ENCODE results near the gene LRRIQ1. TPM values are rescaled to one million over a fixed set of nuclear protein-coding genes. Genes with fewer than 3 reads are reported as not detected.
"Not testable (repeated sequence)": the region's sequence is repeated elsewhere in the genome, so short reads cannot be mapped to it uniquely, and the experiment has no call there.

The LRRIQ1 gene, protein sequence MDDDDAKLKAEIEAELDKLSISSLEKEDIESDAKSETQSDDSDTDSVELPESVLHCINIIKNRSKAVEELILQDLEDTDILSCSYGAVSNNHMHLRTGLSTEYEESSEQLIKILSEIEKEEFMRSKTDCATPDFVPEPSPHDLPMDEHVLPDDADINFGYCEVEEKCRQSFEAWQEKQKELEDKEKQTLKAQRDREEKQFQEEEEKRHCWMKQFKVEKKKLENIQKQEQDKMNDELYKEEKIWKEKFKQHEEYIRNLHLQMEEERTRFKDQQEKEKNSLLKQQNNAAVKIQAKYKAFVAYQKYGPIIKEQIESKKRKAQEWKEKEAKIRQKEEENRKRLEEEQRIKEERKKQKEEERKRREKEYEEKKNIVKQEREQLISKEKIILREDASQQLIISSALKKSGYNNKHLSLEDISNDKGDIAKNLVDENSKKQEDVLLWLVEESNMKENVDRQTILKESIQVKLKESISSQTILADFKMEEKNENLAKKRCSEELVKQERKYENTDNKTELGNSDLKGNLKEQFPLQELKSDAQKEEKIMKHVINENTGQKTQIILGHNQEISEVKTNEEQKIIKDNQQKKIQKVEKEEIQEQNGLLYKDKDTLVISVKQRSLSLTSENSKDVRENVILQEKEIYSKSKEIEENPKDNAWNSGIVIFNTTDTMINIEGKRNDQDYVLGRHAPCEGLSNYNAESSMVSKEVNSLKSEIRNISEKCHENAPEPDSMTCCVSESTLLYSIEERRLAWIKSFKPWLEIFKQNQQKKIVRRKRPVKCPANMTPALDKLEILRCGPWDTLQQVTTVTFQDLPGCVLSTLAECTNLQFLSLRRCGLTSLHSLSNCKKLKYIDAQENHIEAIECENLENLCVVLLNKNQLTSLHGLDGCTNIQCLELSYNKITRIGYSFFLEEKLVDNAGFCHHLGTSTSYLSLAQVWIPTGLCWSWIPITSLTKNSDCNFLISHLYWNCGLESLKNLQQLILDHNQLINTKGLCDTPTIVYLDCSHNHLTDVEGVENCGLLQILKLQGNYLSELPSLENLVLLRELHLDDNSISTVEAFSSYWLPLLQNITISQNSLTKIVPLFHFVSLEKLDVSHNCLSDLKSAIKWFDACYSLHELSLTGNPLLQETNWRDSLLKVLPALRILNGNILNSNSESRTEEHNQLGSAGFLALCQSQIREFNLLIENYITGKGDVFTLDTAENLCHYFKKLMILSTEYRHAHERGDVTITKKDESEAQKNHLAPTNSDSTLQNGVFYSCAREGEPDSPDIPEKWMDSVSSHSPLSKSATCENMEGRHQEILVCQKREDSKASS (N-terminal part only)
- 0.36 TPM in 1 of 2 replicates, not detected in the other for total RNA-seq (2014; rRNA removed; shearing (Covaris generic); ENCODE audit: low replicate concordance)

DNA sequence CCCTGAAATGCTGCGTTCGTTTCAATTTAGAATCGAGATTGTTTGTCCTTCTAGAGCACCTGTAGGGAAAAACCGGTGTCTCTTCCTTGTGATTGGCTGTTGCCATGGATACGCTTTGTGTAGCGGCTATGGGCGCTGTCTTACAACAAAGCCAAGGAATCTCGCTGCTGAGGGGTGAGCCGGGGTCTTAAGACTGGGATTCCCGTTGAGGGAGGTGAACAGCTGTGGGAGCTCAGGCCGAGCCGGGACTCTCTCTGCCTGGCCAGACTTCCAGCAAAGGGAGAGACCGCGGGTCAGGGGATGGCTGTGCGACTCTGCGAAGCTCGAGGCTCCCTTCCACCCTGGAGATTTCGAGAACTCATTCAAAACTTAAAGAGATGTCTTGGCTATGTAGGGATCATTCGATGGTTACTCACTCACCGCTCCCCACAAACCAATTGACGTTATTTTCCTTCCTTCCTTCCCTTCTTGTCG is at the start of gene LRRIQ1, which contains the start of gene TSPAN19:
Gene LRRIQ1, plus strand, starts transcription at position 118 of the 474 bp plus-strand sequence. CDS start 1,826 bp downstream, outside the sequence.
Gene TSPAN19, minus strand, starts transcription at position 44 of the 474 bp plus-strand sequence. CDS start 6,331 bp downstream, outside the sequence.
- no peaks in the 10 kb centered on the region for H3K9me3 ChIP-seq
- DNase-seq = peak; percentile 47

DNA sequence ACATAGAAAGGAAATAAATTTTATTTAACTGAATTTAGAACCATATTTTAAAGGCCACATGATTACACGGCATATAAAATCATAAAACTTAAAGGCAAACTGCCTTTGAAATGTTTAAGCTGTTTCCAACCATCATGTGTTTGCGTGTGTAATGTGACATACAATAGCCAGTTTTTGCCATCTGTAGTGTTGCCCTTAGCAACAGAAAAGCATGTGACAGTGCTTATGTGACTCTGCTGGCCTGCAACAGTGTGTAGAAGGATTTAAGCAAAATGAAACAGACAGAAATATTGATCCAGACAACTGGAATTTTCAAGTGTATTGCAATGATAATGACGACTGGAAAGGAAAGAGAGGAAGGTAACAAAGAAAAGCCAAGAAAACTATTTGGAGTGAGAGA is 49.6 kb upstream of the LRRIQ1 start:
- H3K4me3 ChIP-seq = no peak overlapping the region
- H3K27me3 ChIP-seq = no peaks in the 10 kb centered on the region
- H3K9me3 ChIP-seq = no peaks in the 10 kb centered on the region
- no peaks in the 10 kb centered on the region for H3K36me3 ChIP-seq
- no peak for DNase-seq

More for the DNA sequence above, at the start of gene LRRIQ1, which contains the start of gene TSPAN19:
- H3K36me3 ChIP-seq = no peaks in the 10 kb centered on the region
- peaks cover 5% of the 10 kb centered on the region for H3K27me3 ChIP-seq
- peak within 1 kb of the TSS; percentile 50 for H3K4me3 ChIP-seq

DNA sequence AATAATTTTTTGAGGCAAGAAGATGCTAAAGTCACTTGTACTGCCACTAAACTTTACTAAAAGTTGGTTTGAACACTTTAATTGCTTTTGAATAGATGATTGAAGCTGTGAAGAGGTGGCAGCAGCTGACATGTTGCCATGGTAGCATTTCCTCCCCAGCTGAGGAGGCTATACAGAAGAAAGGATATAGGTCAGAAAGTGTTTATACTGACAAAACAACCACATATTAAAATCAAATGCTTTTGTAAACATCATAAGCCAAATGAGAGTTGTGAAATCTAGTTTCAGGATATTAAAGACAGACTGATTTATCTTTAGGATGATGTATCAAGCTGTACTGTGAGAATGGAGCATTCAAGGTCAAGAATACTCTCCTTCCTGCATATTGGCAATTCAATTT is 41.7 kb upstream of the LRRIQ1 start:
- Histone ChIP-seq H3K4me3 (no peak overlapping the region), H3K36me3 (no peaks in the 10 kb centered on the region), H3K9me3 (no peaks in the 10 kb centered on the region), H3K27me3 (no peaks in the 10 kb centered on the region)
- no peak for DNase-seq

DNA sequence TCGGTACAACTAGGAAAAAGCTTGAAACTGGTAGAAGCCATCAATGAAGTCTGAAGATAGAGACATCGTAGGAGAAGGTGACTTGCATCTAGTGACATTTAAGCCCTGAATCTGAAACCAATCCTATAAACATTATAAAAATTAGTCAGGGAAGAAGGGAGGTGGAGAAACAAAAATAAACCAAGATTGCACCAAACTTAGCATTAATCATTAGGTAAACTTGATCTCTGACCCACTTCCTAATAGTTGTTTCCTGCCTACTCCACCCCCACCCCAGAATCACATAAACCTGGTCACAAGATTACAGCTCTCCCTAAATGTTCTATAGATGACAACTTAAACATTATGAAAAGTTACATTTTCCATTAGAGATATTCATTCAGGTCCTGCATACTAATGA is 40.5 kb upstream of the LRRIQ1 start:
- Histone ChIP-seq H3K36me3 (no peaks in the 10 kb centered on the region), H3K4me3 (no peak overlapping the region), H3K27me3 (no peaks in the 10 kb centered on the region), H3K9me3 (no peaks in the 10 kb centered on the region)
- DNase-seq = no peak

DNA sequence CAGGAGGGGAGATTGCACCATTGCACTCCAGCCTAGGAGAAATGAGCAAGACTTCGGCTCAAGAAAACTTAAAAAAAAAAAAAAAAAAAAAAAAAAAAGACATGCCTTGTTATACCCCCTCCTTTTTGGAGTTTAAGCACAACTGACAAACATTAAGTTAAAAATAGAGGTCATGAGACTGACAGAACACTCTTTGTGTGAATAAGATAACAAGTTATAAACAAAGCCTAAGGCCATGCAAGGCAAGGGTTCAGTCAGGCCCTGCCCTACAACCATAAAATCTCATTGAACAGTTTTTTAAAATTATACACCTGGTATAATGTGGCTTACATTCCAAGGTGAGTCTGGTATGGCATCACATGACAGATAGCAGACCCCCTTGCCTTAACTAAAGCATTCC is 39.4 kb upstream of the LRRIQ1 start:
- Histone ChIP-seq H3K36me3 (no peaks in the 10 kb centered on the region), H3K27me3 (no peaks in the 10 kb centered on the region), H3K9me3 (no peaks in the 10 kb centered on the region), H3K4me3 (no peak overlapping the region)
- DNase-seq = no peak

DNA sequence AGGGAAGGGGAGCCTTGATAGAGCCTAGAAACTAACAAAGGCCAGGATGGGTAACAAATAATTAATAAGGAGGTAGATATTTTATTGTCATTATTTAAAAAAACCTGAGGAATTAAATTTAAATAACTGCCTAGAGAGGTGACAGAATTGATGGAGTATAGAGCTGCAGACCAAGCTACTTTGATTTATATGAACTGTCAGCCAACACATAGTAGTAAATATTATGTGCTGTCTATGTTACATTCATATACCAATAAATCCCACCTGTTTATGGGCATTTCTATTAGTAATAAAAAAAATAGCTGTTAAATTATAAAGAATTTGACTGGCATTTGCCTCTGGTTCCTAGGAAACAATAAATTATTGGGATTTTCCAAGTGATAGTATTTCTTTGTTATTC is 37.8 kb upstream of the LRRIQ1 start:
- DNase-seq = no peak
- Histone ChIP-seq H3K4me3 (no peak overlapping the region), H3K9me3 (no peaks in the 10 kb centered on the region), H3K36me3 (no peaks in the 10 kb centered on the region), H3K27me3 (no peaks in the 10 kb centered on the region)

DNA sequence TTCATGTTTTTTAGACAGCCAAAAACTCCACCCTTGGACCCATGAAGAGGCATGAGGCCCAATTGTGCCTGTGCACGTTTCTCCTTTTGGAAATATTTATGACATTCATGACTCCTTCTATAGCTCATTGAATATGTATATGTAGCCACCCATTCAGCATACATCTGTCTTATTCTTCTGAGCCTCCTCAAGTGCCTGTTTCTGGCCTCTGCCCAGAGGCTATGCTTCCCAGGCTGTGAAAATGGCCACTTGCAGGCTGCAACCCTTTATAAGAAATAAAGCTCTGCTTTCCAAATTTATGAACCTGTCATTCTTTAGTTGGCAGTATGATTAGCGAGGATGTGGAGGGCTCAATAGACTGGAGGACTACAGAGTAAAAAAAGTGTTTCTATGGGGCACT is 35.4 kb upstream of the LRRIQ1 start:
- Histone ChIP-seq H3K36me3 (no peaks in the 10 kb centered on the region), H3K9me3 (no peaks in the 10 kb centered on the region), H3K4me3 (no peak overlapping the region), H3K27me3 (no peaks in the 10 kb centered on the region)
- DNase-seq = no peak

DNA sequence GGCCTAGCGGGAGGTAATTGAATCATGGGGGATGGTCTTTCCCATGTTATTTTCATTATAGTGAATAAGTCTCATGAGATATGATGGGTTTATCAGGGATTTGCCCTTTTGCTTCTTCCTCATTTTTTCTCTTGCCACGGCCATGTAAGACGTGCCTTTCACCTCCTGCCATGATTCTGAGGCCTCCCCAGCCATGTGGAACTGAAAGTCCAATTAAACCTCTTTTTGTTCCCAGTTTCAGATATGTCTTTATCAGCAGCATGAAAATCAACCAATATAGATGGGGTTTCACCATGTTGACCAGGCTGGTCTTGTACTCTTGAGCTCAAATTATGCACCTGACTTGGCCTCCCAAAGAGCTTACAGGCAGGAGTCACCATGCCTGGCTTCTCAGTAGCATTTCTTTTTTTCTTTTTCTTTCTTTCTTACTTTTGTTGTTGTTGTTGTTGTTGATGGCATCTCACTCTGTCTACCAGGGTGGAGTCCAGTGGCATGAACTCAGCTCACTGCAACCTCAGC is 33.3 kb upstream of the LRRIQ1 start:
- Histone ChIP-seq H3K27me3 (no peaks in the 10 kb centered on the region), H3K9me3 (no peaks in the 10 kb centered on the region), H3K4me3 (no peak overlapping the region), H3K36me3 (no peaks in the 10 kb centered on the region)
- DNase-seq = no peak

DNA sequence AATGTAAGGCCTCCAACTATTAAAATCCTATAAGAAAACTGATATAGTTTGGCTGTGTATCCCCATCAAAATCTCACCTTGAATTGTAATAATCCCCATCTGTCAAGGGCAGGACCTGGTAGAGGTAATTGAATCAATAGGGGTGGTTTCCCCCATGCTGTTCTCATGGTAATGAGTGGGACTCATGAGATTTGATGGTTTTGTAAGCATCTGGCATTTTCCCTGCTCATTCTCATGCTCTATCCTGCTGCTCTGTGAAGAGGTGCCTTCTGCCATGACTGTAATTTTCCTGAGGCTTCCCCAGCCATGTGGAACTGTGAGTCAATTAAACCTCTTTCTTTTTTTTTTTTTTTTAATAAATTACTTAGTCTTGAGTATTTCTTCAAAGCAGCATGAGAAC is 31.9 kb upstream of the LRRIQ1 start:
- no peak for DNase-seq
- no peaks in the 10 kb centered on the region for H3K36me3 ChIP-seq
- H3K4me3 ChIP-seq = no peak overlapping the region
- no peaks in the 10 kb centered on the region for H3K27me3 ChIP-seq
- no peaks in the 10 kb centered on the region for H3K9me3 ChIP-seq

DNA sequence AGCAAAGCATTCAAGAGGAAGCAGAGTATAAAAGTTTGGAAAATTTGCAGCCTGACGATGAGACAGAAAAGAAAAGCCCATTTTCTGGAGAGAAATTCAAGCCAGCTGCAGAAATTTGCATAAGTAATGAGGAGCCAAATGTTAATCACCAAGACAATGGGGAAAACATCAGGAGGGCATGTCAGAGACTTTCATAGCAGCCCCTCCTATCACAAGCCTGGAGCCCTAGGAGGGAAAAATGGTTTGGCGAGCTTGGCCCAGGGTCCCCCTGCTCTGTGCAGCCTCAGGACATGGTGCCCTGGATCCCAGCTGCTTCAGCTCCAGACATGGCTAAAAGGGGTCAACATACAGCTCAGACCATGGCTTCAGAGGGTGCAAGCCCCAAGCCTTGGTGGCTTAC is 31.1 kb upstream of the LRRIQ1 start:
- not testable (repeated sequence) for DNase-seq, H3K36me3 ChIP-seq, H3K9me3 ChIP-seq

DNA sequence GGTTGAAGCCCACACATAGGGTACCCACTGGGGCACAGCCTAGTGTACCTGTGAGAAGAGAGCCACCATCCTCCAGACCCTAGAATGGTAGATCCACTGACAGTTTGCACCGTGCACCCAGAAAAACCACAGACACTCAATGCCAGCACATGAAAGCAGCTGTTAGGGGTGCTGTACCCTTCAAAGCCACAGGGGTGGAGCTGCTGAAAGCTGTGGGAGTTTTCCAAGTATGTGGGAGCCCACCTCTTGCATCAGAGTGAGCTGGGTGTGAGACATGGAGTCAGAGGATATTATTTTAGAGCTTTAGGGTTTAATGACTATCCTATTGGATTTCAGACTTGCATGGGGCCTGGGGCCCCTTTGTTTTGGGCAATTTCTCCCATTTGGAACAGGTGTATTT is 30.5 kb upstream of the LRRIQ1 start:
- DNase-seq = no peak
- no peaks in the 10 kb centered on the region for H3K36me3 ChIP-seq
- no peak overlapping the region for H3K4me3 ChIP-seq
- H3K27me3 ChIP-seq = no peaks in the 10 kb centered on the region
- H3K9me3 ChIP-seq = no peaks in the 10 kb centered on the region

More for the DNA sequence above, 31.1 kb upstream of the LRRIQ1 start:
- not testable (repeated sequence) for H3K27me3 ChIP-seq, H3K4me3 ChIP-seq

DNA sequence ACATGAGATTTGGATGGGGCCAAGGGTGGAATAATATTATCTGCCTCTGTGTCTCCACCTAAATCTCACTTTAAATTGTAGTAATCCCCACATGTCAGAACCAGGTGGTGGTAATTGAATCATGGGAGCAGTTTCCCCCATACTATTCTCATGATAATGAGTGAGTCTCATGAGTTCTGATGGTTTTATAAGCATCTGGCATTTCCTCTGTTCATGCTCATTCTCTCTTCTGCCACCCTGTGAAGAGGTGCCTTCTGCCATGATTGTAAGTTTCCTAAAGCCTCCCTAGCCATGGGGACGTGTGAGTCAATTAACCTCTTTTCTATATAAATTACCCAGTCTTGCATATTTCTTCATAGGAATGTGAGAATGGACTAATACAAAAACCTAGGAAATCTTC is 29.9 kb upstream of the LRRIQ1 start:
- Histone ChIP-seq H3K36me3 (no peaks in the 10 kb centered on the region), H3K27me3 (no peaks in the 10 kb centered on the region), H3K4me3 (no peak overlapping the region), H3K9me3 (no peaks in the 10 kb centered on the region)
- no peak for DNase-seq

DNA sequence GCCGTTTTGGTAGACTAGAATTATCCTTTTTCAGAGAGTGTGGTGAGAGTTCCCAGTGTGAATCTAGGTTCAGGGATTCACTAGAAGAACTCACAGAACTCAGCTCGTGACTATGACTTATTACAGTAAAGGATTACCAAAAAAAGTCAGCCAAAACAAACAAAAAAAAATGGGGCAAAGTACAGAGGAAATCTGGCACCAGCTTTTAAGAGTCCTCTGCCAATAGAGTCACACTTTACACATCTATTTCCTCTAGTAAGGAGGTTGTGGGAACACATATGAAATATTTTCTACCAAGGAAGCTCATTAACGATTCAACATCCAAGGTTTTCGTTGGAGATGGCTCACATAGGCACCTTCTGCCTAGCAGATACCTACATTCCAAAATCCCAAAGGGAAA is 28.3 kb upstream of the LRRIQ1 start:
- H3K4me3 ChIP-seq = no peak overlapping the region
- no peaks in the 10 kb centered on the region for H3K36me3 ChIP-seq
- peak; percentile 1 for DNase-seq
- no peaks in the 10 kb centered on the region for H3K27me3 ChIP-seq
- no peaks in the 10 kb centered on the region for H3K9me3 ChIP-seq

DNA sequence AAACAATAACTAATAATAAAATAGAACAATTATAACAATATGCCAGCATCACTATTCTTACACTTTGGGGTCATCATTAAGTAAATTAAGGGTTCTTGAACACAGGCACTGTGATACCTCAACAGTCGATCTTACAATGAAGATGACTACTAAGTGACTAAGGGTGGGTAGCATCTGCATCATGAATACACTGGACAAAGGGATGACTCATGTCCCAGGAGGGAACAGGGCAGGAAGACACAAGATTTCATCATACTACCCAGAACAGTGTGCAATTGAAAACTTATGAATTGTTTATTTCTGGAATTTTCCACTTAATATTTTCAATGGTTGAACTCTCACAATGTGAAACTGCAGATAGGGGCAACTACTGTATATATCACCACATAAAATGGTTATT is 19.7 kb upstream of the LRRIQ1 start:
- Histone ChIP-seq H3K36me3 (no peaks in the 10 kb centered on the region), H3K27me3 (no peaks in the 10 kb centered on the region), H3K4me3 (no peak overlapping the region), H3K9me3 (no peaks in the 10 kb centered on the region)
- DNase-seq = peak; percentile 67

DNA sequence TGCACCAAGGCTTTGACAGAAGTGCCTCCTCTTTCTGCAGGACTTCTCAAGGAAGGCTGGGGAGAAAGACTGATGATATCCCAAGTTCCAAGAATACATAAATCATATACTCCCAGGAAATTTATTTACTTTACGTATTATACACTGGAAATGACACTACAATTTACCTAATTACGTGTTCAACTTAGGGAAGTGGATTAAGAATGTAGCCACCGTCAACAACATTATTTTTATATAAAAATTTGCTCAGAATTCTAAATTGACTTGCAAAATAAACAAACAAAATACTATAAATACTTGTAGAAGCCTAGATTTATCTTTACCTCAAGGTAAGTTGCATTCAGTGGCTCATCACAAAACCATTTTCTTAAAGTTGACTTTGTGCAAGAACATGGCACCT is 19.0 kb upstream of the LRRIQ1 start:
- Histone ChIP-seq H3K9me3 (no peaks in the 10 kb centered on the region), H3K36me3 (no peaks in the 10 kb centered on the region), H3K27me3 (no peaks in the 10 kb centered on the region), H3K4me3 (no peak overlapping the region)
- DNase-seq = no peak

DNA sequence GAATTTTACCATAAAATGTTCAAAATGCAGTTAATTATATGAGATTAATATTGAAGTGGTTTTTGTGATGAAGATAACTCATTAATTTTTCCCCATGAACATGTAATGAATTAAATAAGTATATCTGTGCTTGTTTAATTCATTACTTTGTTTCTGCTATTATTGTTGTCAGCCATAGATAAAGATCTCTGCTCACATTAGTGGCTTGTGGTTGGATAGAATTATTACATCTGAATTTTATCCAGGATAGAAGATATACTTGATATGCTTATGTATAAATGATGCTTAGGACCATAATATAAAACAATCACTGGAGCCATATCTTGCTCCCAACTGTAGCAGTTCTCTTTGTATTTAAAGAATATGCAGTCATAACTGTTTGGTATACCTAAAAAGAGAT is 18.5 kb upstream of the LRRIQ1 start:
- no peaks in the 10 kb centered on the region for H3K27me3 ChIP-seq
- no peak for DNase-seq

More for the DNA sequence above, 18.5 kb upstream of the LRRIQ1 start:
- no peaks in the 10 kb centered on the region for H3K9me3 ChIP-seq
- H3K36me3 ChIP-seq = no peaks in the 10 kb centered on the region
- H3K4me3 ChIP-seq = no peak overlapping the region
